Measurements from ENCODE around the gene PRELID2.

Gene PRELID2

DNA sequence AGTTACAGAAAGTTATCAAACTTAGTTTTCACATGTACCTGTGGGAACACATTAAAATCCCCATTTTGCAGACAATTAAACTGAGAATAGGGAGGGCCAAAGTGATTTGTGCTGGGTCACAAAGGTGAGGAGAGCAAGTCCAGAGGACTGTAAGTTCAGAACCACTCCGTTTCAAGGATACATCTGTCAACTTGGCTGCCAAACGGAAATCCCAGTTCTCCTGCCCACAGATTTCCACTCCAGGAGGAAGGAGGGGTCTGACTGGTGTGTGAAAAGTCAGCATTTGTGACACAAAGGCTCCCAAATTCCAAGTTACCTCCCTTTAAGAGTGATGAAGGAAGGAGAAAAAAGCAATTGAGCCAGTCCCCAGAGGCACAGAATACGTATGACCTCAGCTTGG lies 42.3 kb downstream of the PRELID2 start:
- no peak for DNase-seq

DNA sequence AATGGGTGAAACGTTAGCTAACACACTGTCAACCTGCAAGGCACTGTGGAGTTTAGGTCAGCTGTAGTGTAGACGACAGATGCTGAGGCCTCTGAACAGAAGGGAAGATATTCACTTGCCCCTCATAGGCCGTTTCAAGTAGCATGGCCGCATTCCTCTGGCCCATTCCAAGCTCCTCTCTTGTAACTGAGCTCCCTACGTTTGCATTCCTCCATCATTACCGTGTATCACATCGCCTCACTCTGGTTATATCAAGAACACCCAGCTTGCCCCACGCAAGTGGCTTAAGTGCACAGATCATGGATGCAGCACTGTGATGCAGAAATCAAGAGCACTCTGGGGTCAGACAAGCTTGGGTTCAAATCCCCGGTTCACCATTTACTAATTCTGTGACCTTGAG lies 43.3 kb downstream of the PRELID2 start:
- DNase-seq = no peak

DNA sequence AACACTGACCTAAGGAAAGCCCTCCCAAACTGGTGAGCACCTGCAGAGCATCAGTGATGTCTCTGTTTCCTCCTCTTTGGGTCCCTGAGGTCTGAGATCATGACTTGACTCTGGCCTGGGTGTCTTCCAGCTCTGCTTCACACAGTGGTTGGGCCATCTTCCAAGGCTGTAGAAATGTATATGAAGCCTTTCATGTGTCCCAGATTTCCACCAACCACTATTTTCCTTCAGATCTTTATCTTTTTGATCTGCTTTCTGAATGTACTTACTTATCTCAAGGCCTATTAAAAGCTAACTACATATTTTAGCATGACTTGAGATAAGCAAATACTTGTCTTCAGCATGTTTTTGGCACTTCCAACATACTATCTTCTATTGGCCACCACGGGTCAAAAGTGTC lies 47.1 kb downstream of the PRELID2 start:
- no peak for DNase-seq

DNA sequence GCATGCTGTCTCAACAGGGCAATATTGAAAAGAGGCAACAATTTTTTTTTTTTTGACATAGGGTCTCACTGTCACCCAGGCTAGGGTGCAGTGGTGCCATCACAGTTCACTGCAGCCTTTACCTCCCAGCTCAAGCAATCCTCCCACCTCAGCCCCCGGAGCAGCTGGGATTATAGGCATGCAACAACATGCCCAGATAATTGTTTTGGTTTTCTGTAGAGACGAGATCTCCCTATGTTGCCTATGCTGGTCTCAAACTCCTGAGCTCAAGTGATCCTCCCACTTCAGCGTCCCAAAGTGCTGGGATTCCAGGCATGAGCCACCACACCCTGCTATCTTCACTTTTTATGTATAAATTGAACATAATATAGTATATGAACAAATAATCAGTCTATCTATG lies 47.6 kb downstream of the PRELID2 start:
- no peak for DNase-seq

DNA sequence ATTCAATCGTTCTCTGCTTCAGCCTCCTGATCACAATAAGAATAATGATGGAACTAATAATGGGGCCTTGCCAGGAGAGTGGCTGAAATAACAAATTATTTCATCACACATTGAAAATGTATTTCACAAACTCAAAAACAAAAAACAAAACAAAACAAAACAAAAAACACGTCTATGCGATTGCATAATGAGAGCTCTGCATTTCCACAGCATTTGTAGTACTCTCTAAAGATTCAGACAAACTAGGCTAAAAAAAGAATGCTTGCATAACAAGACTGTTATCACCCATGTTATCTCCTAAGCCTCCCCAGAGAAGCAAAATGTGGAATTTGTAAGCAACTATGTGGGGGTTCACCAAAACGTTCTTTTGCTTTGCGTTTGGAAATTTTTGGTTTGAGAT lies 48.1 kb downstream of the PRELID2 start:
- DNase-seq = no peak

DNA sequence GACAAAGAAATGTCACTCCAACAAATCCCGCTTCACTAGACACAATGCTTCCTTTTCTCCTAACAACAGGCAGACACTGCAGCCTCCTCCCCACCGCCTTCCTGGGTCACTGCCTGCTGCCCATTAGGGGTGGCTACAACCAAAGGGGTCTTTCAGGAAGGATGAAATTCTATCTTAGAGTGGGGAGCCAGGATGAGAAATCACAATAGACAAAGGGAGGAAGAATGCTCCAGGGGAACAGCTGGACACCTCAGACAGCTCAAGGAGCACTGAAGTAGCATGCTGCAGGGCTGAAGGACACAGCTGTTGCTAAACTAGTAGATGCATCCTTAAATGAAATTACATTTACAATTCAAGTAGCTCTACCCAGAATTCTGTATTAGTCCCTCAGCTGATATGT lies 54.2 kb downstream of the PRELID2 start:
- DNase-seq = no peak

DNA sequence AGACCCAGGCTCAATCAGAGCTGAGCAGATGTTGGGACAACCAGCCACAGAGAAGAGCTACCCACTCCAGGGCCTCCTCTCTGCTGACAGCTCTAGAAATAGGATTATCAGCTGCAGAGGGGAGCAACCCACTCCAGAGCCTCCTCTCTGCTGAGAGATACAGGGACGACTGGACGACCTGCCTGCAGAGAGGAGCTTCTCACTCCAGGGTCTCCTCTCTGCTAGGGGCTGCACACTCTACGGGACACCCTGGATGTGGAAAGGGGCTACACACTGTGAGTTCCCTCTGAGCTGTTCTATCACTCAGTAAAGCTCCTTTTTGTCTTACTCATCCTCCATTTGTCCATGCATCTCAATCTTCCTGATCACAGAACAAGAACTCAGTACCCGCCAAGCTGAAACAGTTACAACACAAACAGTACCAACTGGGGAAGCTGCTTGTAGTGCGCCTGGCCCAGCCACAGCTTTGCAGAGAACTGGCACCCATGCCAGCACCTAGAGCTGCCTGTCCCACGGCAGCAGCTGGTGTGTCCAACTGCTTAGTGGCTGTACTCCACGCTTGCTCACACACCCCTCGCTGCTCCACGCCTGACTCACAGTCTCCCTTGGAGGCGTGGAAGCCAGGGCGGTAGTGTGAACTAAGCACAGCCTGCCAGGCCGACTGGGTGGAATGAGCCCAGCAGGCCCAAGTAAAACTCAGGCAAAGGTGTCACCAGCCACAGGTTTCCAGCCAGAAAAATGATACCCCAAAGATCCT lies 56.8 kb downstream of the PRELID2 start:
- no peak for DNase-seq

DNA sequence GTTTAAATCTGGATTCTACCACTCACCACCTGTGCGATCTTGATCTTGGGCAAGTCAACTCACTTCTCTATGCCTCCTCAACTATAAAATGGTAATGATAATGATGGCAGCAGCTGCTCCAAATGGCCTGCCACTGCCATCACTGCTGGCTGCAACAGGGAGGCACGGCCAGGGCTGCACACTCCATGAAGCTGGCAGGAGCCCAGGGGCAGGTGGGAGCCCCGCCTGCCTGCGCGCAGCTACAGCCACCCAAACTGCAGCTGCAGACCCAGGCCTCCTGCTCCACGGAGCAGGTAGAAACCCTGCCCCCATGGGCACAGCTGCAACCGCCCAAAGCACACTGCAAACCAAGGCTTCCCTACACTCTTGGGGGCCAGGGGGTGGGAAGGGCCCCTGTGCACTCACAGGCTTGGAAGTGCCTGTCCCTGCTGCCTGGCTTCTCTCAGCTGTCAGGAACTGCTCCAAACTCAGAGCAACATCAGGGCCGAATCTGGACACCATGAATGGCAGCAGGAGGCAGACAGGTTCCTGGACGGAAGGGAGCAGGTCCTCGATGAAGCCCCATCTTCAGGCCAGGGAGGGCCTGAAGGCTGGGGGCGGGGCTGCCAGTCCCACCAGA lies 57.6 kb downstream of the PRELID2 start:
- no peak for DNase-seq

DNA sequence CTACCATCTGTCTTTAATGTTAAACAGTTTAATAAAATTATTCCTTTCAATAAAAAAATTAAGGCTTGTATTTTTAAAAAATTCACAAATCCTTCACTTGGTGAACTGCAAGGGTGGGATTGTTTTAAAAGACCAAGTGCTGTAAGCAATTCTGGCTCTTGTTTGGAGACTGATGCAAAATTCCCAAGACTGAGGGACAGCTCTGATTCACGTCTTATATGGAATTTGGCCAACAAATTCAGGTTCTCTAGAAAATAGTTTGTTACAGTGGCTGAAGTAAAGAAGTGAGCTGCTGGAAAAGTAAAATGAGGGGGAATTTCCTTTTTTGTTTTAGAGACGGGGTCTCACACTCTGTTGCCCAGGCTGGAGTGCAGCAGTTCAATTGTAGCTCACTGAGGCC lies 58.3 kb downstream of the PRELID2 start:
- DNase-seq = no peak

DNA sequence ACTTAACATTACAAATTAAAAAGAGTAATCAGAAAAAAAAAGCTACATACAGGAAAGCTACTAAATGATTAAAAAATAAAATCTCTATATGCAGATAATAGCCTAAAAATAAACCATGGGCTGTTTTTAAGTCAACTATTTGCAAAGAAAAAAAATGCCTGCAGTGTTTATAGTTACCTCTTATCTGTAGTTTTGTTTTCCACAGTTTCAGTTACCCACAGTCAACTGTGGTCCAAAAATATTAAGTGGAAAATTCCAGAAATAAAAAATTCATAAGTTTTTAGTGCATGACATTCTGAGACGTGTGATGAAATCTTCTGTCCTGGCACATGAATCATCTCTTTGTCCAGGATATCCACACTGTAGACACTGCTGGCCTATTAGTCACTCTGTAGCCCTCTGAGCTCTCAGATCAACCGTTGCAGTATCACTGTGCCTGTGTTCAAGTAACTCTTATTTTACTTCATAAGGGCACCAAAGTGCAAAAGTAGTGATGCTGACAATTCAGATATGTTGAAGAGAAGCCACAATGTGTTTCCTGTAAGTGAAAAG lies 59.2 kb downstream of the PRELID2 start:
- DNase-seq = no peak

DNA sequence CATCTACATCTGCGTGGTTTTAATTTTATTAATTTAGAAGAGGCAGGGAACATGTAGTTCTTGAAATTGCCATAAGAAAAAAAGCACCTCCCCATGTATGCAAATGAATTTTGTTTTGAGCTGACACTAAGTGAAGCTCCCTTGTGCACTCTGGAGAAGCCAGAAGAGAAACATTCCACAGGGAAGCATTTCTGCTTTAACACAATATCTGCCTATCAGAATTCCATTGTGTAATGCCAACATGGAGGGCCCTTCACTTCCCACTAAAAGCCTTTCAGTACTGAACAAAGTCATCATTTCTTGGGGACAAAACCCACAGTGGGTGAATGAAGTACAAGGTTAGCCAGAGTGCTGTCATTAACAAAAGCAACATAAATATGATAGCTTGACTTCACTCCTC lies 59.7 kb downstream of the PRELID2 start:
- no peak for DNase-seq

DNA sequence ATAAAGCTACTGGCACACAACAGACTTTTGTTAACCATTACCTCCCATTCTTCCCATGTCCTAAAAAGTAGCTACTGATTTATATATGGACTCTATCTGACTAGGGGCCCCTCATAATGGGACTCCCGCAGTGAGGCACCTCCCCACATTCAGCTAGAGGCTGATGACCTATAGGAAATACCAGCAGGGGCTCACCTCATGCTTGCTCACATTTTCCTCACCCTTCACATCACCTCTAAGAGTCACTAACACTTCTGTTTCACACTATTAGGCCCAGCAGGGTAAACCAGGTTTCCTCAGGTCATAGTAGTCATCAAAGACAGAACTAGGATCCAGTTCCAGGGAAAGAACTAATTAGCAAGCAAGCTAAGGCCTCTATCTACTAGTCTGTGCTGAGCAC lies 60.7 kb downstream of the PRELID2 start:
- no peak for DNase-seq

DNA sequence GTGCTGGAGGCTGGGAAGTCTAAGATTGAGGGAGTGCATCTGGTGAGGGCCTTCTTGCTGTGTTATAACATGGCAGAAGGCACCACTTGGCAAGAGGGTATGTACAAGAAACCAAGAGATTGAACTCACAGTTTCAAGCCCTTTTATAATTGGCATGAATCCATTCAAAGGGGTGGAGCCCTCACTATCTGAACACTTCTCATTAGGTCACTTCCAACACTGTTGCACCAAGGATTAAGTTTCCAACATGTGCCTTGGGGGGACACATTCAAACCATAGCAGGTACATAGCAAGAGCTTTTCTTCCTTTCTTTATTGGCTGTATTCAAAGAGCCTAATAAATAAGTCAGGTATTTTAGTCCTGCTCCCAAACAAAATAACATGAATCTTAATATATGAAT lies 62.7 kb downstream of the PRELID2 start:
- DNase-seq = no peak

DNA sequence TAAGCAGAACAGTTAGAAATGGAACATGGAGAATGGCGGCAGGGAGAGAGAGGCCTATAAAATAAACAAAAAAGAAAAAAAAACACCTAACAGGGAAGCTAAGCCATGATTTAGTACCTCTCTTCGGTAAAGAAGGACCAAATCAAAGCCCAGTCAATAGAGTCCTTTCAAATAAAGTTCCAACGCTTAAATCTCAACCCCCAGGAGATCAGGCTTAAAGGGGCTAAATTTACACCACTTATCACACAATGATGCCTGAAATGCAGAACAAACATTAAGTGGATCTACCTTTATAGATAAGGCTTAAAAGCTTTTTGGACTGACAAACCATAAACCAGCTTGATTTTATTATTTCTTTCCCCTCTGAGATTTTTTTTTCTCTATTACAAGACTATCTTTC lies 66.3 kb downstream of the PRELID2 start:
- no peak for DNase-seq

DNA sequence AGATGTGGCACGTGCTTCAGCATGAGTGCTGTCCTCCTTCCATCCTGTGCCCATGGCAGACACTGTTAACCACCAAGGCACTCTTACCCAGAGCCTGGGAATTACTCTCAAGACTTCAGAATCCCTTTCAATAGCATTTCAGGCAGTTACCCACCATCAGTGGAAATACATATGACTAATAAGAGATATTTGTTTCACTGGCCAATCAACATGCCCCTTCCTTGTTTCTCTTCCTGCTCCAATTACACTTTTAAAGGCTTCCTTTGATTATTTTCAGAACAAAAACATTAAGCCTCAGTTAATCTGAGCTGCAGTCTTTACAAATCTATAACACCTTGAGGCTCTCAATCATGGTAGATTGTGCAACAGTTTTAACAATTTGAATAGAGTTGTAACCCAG lies 70.8 kb downstream of the PRELID2 start:
- no peak for DNase-seq

DNA sequence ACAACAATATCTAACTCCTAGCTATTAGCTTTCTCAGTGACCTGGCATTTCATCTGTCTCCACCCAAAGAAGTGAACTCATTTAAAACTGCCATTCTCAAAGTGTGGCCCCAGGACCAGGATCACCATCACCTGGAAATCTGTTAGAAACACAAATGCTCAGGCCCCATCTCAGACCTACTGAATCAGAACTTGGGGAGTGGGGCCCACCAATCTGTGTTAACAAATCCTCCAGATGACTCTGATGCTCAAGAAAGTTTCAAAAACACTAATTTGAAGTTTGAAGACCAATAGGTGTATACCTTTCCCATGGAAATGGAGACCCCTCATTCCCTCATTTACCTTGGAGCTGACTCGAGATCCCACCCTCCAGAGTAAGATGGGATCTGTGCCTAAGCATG lies 72.3 kb downstream of the PRELID2 start:
- DNase-seq = no peak

DNA sequence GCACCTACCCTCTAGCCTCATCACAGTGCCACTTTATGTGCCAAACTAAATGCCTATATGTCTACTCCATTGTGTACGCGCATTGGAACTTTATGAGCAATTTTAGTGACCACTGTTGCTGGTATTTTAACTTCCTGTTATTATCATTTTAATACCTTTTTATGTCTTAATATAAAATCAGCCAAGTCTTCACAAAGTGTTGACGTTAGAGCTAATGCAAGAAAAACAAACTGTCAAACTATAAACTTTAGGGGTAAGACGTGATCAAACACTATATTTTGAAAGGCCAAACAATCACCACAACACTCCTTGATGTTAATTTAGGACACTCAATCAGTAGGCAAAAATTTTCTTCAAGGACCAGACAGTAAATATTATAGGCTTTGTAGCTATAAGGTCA lies 73.9 kb downstream of the PRELID2 start:
- no peak for DNase-seq

DNA sequence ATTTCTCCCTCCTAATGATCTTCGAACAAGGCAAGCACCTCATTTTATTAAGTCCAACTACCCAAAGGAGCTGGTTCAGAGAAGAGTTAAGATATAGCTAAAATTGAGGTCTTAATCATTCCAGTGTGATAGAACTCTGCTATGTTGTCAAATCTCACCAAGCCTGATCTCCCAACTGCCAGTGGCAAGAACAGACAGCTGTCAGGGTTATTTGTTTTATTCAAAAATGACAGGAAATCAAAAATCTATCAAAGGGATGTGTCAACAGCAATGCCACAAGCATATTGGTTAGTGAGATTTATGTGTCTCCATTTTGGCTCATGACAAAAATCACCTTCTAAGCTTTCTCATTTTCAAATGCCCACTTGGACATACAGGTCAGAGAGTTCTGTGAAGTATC lies 74.5 kb downstream of the PRELID2 start:
- DNase-seq = no peak

DNA sequence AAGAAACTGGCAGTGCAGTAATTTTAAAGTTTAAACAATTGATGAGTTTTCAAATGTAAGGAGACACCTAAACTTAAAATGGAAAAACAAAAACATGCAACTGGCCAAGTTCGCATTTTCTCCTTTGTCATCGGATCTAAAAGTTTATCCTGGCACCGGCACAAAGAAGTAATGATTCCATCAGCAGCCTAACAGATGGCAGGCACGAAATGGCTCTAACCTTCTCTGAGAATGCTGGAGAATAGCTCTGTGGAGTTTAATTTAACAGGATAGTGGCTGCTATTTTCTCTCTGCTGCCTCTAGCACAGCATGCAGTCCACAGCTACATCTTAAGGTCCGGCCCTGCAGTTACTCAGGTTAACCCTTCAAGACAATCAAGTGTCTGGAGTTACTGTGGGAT lies 82.2 kb downstream of the PRELID2 start:
- no peak for DNase-seq

DNA sequence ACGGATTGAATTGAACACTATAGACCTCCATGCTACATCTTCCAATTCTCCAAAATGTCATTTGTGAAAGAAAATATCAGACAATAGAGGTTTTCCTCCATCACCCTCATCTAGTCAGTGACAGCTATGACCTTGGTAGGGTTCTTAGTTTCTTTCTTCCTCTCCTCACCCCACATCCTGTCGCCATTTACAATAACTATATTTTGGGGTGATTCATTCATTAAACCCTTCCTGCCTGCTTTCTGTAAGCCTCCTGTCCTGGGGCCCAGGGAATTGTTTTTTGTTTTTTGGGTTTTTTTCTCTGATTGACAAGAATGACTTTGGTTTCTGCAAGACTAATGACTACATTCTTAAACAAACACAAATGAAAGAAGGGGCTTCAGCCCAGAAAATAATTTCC lies 82.6 kb downstream of the PRELID2 start:
- no peak for DNase-seq

DNA sequence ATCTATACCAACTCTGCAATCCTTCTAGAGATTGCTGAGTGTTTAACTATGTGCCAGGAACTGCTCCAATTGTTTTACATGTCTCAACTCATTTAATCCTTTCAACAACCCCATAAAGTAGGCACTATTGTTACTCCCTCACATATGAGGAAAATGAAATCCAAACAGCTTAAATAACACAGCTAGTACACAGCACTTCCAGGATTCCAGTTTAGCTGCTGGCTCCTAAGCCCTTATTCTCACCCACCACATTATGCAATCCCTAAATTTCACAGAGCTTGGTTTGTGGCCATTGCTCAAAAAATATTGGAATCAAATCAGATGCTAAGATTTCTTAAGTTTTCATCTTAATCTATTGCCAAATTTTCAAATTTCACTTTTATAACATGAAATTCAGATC lies 84.9 kb downstream of the PRELID2 start:
- DNase-seq = no peak

DNA sequence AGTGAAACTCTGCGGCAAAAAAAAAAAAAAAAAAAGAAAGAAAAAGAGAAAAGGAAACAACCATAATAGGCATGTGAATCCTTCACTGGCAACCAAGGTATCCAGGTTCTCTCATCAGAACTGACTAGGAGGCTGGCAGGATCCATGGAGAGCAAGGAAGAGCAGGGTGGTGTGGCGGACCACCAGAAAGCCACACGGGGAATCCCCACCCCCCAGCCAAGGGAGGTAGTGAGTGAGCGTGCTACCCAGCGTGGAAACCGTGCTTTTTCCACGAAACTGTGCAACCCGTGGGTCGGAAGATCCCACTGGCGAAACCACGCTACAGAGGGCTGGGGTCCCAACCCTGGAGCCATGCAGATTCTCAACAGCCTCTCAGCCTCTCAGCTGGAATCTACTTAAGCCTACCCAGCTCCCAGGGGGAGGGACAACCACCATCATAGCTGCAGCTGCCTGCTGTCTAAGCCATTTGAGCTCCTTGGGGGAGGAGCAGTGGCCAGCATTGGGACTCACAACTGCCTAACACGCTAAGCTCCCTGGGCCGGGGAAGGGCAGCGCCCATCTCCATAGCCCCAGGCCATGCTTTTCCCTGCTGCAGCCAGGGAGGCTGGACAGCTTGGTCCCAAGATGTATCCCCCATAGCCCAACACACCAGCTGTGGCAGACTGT lies 91.6 kb downstream of the PRELID2 start:
- no peak for DNase-seq

DNA sequence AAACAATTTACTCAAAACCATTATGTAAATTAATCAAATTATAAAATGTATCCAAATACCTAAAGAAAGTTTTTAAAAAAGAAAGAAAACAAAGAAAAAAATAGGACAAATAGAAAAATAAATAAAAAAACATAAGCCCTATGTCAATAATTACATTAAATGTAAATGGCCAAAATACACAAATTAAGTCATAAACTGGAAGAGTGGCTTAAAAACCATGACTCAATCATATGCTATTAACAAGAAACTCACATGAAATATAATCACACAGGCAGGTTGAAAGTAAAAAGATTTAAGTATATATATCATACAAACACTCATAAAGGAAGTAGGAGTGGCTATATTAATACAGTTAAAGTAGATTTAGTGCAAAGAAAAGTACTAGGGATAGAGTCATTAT lies 95.3 kb downstream of the PRELID2 start:
- DNase-seq = no peak

DNA sequence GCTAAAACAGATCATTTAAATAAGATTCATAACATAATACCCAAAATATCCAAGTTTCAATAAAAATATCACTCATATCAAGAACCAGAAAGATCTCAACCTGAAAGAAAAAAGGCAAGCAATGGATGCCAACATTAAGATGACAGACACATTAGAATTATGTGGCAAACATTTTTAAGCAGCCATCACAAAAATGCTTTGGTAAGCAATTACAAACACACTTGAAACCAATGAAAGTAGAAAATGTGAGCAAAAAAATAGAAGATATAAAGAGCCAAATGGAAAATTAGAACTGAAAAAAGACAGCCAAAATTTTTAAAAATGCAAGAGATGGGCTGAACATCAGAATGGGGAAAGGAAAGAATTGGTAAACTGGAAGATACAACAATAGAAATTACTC lies 96.9 kb downstream of the PRELID2 start:
- no peak for DNase-seq

Measured in activated gamma-delta T cell treated with Interleukin-2 at 50 U/mL for 16 hours (primary cell).